CD4-positive, CD25-positive, alpha-beta regulatory T cell (primary cell): Measurements from ENCODE around the gene ZNF622. TPM values are rescaled to one million over a fixed set of nuclear protein-coding genes. Genes with fewer than 3 reads are reported as not detected.

Experiments used
- ATAC-seq, 2 donors: fragments of 150-1000 bp; cut with Tn5 transposase; one replicate each; pipeline ENCODE4 v1.10.0; 2021; ENCODE audit warnings: low read depth in 2 of 2, moderate number of reproducible peaks in 2 of 2, moderate library complexity in 1 of 2
- DNase-seq, 3 donors: peaks; one replicate each; pipeline versions ENCODE4 v3.0.0 to v3.0.0-alpha.2; 2012 to 2022; ENCODE audit warnings: mixed read lengths in 1 of 3
- H3K27ac ChIP-seq: one replicate; pipeline ENCODE4 v1.7.0; 2013; ENCODE audit warnings: mild to moderate bottlenecking, low read length; ENCODE audit not compliant: insufficient read depth, poor library complexity, severe bottlenecking
- H3K27me3 ChIP-seq: one replicate; pipeline ENCODE4 v1.7.0; 2013; ENCODE audit warnings: low read length; ENCODE audit not compliant: control insufficient read depth, insufficient read depth
- H3K36me3 ChIP-seq: one replicate; pipeline ENCODE4 v1.7.0; 2013; ENCODE audit warnings: mild to moderate bottlenecking, low read length, moderate library complexity; ENCODE audit not compliant: control insufficient read depth, insufficient read depth
- H3K4me1 ChIP-seq: 2 replicates; pipeline ENCODE4 v1.7.0; 2013; ENCODE audit warnings: mild to moderate bottlenecking, low read length; ENCODE audit not compliant: insufficient read depth, control insufficient read depth, poor library complexity, severe bottlenecking
- H3K4me3 ChIP-seq: one replicate; pipeline ENCODE4 v1.7.0; 2013; ENCODE audit warnings: low read depth, mild to moderate bottlenecking, low read length, moderate library complexity
- H3K9me3 ChIP-seq, 2 experiments: 1 replicate in 1 of 2; 2 replicates in 1 of 2; pipeline ENCODE4 v1.7.0; 2013; ENCODE audit warnings: low read length in 2 of 2, mild to moderate bottlenecking in 1 of 2, moderate library complexity in 1 of 2; ENCODE audit not compliant: control insufficient read depth in 2 of 2
- H3K27ac Mint-ChIP-seq, 3 donors: one replicate each; pipeline ENCODE4 v1.8.0; 2020 to 2022; ENCODE audit warnings: mild to moderate bottlenecking in 3 of 3, mixed read lengths in 3 of 3, moderate library complexity in 2 of 3
- H3K27me3 Mint-ChIP-seq: one replicate; pipeline ENCODE4 v1.8.0; 2022; ENCODE audit warnings: mild to moderate bottlenecking, mixed read lengths
- H3K36me3 Mint-ChIP-seq: one replicate; pipeline ENCODE4 v1.8.0; 2020; ENCODE audit warnings: mixed read lengths
- H3K4me1 Mint-ChIP-seq, 4 donors: one replicate each; pipeline ENCODE4 v1.8.0; 2020 to 2022; ENCODE audit warnings: mixed read lengths in 4 of 4, mild to moderate bottlenecking in 1 of 4
- H3K4me3 Mint-ChIP-seq, 4 donors: one replicate each; pipeline ENCODE4 v1.8.0; 2020 to 2022; ENCODE audit warnings: mild to moderate bottlenecking in 4 of 4, mixed read lengths in 4 of 4, moderate library complexity in 3 of 4
- H3K9me3 Mint-ChIP-seq, 7 donors: one replicate each; pipeline ENCODE4 v1.8.0; 2020 to 2022; ENCODE audit warnings: mixed read lengths in 7 of 7, mild to moderate bottlenecking in 3 of 7, moderate library complexity in 2 of 7
- polyA plus RNA-seq, 4 donors: library from polyadenylated mRNA; unstranded; fragments of 300-500 nt; fragmentation: Illumina TruSeq; gene quantifications; one replicate each; pipeline ENCODE4 v1.2.3, GENCODE V29; 2021
- total RNA-seq: library from RNA; stranded (reverse); gene quantifications from one replicate; pipeline ENCODE4 v1.2.3, GENCODE V29; 2022

ZNF622 gene
- total and polyA plus RNA-seq, 5 donors from 2014 or later = 42.0 to 69.8 (median 60.1) TPM

DNA sequence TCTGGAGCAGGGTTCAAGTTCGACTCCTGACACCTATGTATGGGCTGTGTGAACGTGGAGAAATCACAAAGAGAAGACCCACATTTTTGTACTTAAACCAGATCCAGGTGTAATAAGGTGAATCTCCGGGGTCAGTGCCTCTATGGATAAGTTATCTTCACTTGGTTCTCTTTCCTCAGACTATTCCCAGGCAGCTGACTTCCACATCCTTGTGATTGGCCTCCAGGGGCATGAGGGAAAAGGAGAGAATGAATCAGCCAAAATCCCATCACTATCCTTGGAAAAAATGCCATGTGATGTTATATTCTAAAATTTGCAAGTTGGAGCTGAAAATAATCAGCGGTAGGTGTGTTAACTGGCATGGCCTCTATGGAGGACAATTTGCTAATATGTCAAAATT, 37.2 kb downstream of the ZNF622 start:
- Histone ChIP-seq H3K4me3 (no peak overlapping the region), H3K27ac (no peak overlapping the region), H3K27me3 (no peaks in the 10 kb centered on the region), H3K36me3 (no peaks in the 10 kb centered on the region), H3K9me3 (no peaks in the 10 kb centered on the region), H3K4me1 (no peaks in the 10 kb centered on the region)
- H3K27me3 Mint-ChIP-seq = peaks cover 30% of the 10 kb centered on the region
- H3K4me3 Mint-ChIP-seq = no peak overlapping the region
- H3K27ac Mint-ChIP-seq = no peak overlapping the region
- no peaks in the 10 kb centered on the region for H3K4me1 Mint-ChIP-seq
- DNase-seq (no peak), ATAC-seq (no peak)
- peaks cover 6% of the 10 kb centered on the region for H3K36me3 Mint-ChIP-seq
- H3K9me3 Mint-ChIP-seq = peaks cover 0 to 2% (median 0%) of the 10 kb centered on the region in 7 donors

DNA sequence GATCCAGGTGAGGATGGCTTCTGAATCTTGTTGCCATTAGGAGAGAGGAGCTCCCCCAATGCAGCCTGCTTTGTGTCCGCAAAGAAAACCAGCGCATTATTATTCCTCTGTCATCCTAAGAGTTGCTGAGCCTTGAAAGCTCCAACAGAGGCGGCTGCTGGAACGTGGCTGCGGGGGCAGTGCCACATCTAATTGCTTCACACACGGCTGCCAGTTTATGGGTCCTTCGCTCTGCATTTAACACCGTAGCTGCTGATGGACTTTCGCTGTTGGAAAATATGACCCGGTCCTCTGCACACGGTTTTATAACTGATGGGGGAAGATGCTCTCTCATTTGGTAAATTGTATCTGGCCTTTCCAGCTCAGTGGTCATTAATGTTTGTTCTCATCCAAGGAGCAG, 38.0 kb downstream of the ZNF622 start:
- Histone ChIP-seq H3K36me3 (no peaks in the 10 kb centered on the region), H3K27me3 (no peaks in the 10 kb centered on the region), H3K9me3 (no peaks in the 10 kb centered on the region), H3K4me3 (no peak overlapping the region), H3K4me1 (no peaks in the 10 kb centered on the region), H3K27ac (no peak overlapping the region)
- H3K27ac Mint-ChIP-seq = no peak overlapping the region
- H3K27me3 Mint-ChIP-seq = peaks cover 27% of the 10 kb centered on the region
- peaks cover 6% of the 10 kb centered on the region for H3K36me3 Mint-ChIP-seq
- DNase-seq (no peak), ATAC-seq (no peak)
- H3K4me3 Mint-ChIP-seq = no peak overlapping the region
- H3K4me1 Mint-ChIP-seq = no peaks in the 10 kb centered on the region
- H3K9me3 Mint-ChIP-seq = peaks cover 0 to 3% (median 0%) of the 10 kb centered on the region in 7 donors

DNA sequence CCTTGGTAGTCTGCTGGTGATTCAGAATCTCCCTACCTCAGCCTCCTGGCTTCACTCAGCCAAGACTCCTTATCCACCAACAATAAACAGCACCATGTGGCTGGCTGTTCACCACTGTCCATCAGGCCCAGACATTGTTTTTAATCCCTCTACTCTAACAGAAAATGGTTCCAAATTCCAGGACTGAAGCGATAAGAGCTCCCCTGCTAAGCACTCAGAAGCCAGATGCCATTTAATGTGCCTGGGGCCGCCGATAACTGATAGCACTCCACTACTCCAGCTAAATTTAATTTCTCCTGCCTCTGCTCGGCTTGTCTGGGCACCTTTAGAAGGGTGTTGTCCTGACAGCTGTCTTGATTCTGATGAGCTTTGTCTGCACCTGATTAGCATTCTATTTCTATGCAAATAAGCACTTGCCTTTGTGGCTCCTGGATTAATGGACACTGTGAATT, 47.1 kb downstream of the ZNF622 start:
- H3K4me1 Mint-ChIP-seq = no peaks in the 10 kb centered on the region
- ATAC-seq (no peak), DNase-seq (no peak)
- H3K4me3 ChIP-seq = no peak overlapping the region
- no peak overlapping the region for H3K27ac Mint-ChIP-seq
- no peaks in the 10 kb centered on the region for H3K36me3 ChIP-seq
- H3K9me3 ChIP-seq = no peaks in the 10 kb centered on the region
- H3K27me3 Mint-ChIP-seq = no peaks in the 10 kb centered on the region
- no peaks in the 10 kb centered on the region for H3K27me3 ChIP-seq
- no peak overlapping the region for H3K27ac ChIP-seq
- H3K9me3 Mint-ChIP-seq = peaks cover 0 to 2% (median 0%) of the 10 kb centered on the region in 7 donors
- no peaks in the 10 kb centered on the region for H3K4me1 ChIP-seq
- no peaks in the 10 kb centered on the region for H3K36me3 Mint-ChIP-seq
- H3K4me3 Mint-ChIP-seq = no peak overlapping the region

DNA sequence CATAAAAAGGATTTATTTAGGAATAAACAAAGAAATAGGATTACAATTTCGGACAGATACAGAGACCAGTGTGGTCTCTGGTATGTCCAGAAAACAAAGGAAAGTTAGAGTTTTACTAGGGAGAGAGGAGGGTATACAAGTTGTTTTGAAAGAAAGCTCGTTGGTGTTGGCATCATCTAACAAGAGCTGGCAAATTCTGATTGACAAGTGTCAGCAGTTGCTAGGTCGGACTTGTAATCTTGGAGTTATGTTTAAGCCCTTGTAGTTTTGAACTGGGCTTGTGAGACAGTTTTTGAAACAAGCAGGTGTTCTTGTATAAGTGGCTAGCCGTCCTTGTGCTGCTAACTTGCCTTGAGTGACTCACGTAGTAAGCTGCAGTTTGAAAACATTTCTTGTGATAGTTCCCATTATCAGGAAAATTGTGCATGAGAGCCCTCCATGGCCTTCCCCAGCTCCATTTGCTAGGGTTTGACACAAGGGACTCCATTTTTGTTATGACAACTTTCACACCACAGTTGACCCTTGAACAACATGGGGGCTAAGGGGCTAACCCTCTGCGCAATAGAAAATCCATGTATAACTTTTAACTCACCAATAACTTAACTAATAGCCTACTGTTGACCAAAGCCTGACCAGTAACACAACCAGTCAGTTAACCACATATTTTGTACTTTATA, 48.1 kb downstream of the ZNF622 start:
- DNase-seq (no peak), ATAC-seq (no peak)
- Histone ChIP-seq H3K4me3 (no peak overlapping the region), H3K27ac (no peak overlapping the region), H3K27me3 (no peaks in the 10 kb centered on the region), H3K36me3 (no peaks in the 10 kb centered on the region), H3K9me3 (no peaks in the 10 kb centered on the region), H3K4me1 (no peaks in the 10 kb centered on the region)
- H3K4me1 Mint-ChIP-seq = no peaks in the 10 kb centered on the region
- no peaks in the 10 kb centered on the region for H3K27me3 Mint-ChIP-seq
- no peaks in the 10 kb centered on the region for H3K36me3 Mint-ChIP-seq
- no peak overlapping the region for H3K27ac Mint-ChIP-seq
- no peak overlapping the region for H3K4me3 Mint-ChIP-seq
- no peaks in the 10 kb centered on the region for H3K9me3 Mint-ChIP-seq

DNA sequence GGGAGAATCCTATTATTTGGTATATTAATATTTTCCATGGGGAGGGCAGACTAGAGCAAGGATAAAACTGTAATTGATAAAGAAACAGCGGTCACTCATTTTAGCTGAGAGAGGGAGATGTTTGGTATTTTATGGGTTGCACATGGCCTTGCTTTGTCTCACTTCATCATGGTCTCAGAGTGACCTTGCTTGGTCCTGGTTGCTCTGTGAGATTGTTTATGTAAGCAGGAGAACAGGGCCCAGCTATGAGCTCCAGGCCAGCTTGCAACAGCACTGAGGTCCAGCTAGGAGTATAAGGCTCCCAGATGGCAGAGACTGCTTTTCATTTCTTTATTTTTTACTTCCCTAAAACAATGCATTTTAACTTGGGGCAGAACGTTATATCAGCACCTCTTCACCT, 50.7 kb downstream of the ZNF622 start:
- H3K27me3 ChIP-seq = no peaks in the 10 kb centered on the region
- H3K36me3 ChIP-seq = no peaks in the 10 kb centered on the region
- no peaks in the 10 kb centered on the region for H3K4me1 ChIP-seq
- H3K36me3 Mint-ChIP-seq = no peaks in the 10 kb centered on the region
- DNase-seq (no peak), ATAC-seq (no peak)
- H3K4me1 Mint-ChIP-seq = no peaks in the 10 kb centered on the region
- H3K27me3 Mint-ChIP-seq = no peaks in the 10 kb centered on the region
- H3K4me3 ChIP-seq = no peak overlapping the region
- no peaks in the 10 kb centered on the region for H3K9me3 Mint-ChIP-seq
- H3K27ac Mint-ChIP-seq = no peak overlapping the region
- H3K4me3 Mint-ChIP-seq = no peak overlapping the region
- no peaks in the 10 kb centered on the region for H3K9me3 ChIP-seq
- H3K27ac ChIP-seq = no peak overlapping the region

DNA sequence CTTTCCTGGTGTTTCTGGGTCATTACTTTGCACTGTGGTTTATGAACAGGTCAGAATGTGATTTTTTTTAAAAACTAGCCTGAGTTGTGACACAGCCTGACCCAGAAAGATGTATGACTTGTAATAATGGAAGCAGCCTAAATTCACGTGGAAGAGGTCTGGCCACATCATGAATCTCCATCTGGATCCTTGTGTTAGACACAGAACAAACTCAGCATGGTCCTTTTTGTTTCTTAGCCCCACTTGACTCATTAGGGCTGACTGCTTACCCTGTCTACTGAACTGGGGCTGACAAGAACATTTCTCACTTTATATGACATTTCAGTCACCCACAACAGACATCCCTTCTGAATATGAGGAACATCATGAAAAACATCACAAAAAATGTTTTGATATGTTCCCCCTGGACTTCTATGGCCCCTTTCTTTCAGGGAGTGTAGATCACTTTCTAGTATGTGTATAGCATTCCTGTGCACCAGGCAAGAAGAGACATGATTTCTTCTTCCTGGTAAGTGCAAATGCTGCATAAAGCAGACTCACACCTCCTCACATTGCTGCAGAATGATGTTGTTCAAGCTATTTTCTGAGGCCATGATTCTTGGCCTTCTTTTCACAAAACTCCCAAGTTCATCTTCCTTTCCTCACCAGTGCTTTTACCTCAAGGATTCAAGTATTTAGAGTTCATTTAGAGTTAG, 52.3 kb downstream of the ZNF622 start:
- Mint-ChIP-seq H3K9me3 (peaks cover 0 to 1% (median 0%) of the 10 kb centered on the region in 7 donors), H3K36me3 (no peaks in the 10 kb centered on the region), H3K27me3 (no peaks in the 10 kb centered on the region), H3K4me1 (no peaks in the 10 kb centered on the region), H3K4me3 (no peak overlapping the region), H3K27ac (no peak overlapping the region)
- Histone ChIP-seq H3K27me3 (peaks cover 3% of the 10 kb centered on the region), H3K4me3 (no peak overlapping the region), H3K9me3 (no peaks in the 10 kb centered on the region), H3K36me3 (no peaks in the 10 kb centered on the region), H3K4me1 (no peaks in the 10 kb centered on the region), H3K27ac (no peak overlapping the region)
- DNase-seq (no peak), ATAC-seq (no peak)

DNA sequence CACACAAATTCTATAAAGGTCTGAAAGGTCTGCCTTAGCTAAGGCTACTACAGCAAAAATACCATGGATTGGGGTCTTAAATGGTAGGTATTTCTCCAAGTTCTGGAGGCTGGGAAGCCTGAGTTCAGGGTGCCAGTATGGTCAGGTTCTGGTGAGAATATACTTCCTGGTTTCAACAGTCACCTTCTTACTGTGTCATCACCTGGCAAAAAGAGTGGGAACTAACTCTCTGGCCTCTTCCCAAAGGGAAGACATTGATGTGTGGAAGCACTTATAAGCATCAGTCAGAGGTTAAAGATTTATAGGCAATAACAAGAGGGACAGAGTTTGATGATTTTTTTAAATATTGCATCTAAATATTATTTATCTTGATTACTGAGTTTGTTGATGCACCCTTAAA, 53.0 kb downstream of the ZNF622 start:
- H3K27me3 Mint-ChIP-seq = no peaks in the 10 kb centered on the region
- Histone ChIP-seq H3K4me3 (no peak overlapping the region), H3K27ac (no peak overlapping the region), H3K36me3 (no peaks in the 10 kb centered on the region), H3K27me3 (peaks cover 3% of the 10 kb centered on the region), H3K9me3 (no peaks in the 10 kb centered on the region), H3K4me1 (no peaks in the 10 kb centered on the region)
- no peak overlapping the region for H3K27ac Mint-ChIP-seq
- H3K4me1 Mint-ChIP-seq = no peaks in the 10 kb centered on the region
- peaks cover 0 to 1% (median 0%) of the 10 kb centered on the region in 7 donors for H3K9me3 Mint-ChIP-seq
- no peak overlapping the region for H3K4me3 Mint-ChIP-seq
- no peak for DNase-seq
- no peak for ATAC-seq
- H3K36me3 Mint-ChIP-seq = no peaks in the 10 kb centered on the region
